ENCODE data around the gene IFNL4.
"Not testable (repeated sequence)": the region's sequence is repeated elsewhere in the genome, so short reads cannot be mapped to it uniquely, and the experiment has no call there.

The IFNL4 gene

GRCh38 chr19:39248806-39249205 is at the start of gene IFNL4:
Gene IFNL4, minus strand, starts transcription at chr19:39248856.
- no peak for DNase-seq

DNA sequence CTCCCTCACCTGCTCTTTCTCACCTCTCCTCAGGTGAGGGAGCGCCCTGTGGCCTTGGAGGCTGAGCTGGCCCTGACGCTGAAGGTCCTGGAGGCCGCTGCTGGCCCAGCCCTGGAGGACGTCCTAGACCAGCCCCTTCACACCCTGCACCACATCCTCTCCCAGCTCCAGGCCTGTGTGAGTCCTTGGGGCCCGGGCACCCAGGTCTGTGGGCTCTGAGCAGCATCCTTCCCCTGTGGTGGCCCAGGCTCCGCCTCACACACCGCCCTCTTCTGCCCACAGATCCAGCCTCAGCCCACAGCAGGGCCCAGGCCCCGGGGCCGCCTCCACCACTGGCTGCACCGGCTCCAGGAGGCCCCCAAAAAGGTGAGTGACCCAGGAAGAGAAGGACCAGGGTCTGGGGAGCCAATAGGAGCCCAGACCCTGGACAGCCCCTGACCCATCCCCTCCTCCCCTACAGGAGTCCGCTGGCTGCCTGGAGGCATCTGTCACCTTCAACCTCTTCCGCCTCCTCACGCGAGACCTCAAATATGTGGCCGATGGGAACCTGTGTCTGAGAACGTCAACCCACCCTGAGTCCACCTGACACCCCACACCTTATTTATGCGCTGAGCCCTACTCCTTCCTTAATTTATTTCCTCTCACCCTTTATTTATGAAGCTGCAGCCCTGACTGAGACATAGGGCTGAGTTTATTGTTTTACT is 49.4 kb upstream of the IFNL4 start:
- no peak for DNase-seq

GRCh38 chr19:39296906-39297305 is 48.2 kb upstream of the IFNL4 start:
- no peak for DNase-seq

- no peak for DNase-seq
Measured at GRCh38 chr19:39296055-39296645, 47.5 kb upstream of the IFNL4 start, which contains the start of gene IFNL1. Gene IFNL1, plus strand, starts transcription at chr19:39296407. Its CDS starts 15 bp downstream, at chr19:39296422.

GRCh38 chr19:39293394-39293793 is 44.7 kb upstream of the IFNL4 start:
- no peak for DNase-seq

- no peak for DNase-seq
Measured at GRCh38 chr19:39284032-39284431, 35.4 kb upstream of the IFNL4 start.

DNA sequence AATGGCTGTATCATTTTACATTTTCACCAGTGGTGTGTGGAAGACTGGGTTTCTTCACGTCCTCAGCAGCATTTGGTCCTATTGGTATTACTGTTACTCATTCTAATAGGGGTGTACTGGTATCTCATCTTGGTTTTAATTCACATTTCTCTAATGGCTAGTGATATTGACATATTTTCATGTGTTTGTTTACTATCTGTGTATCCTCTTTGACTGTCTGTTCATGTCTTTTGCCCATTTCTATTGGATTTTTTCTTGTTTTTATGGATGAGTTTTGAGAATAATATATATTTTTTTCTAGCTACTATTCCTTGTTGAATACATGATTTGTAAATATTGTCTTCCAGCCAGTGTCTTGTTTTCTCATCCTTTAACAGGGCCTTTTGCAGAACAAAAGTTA is 33.4 kb upstream of the IFNL4 start:
- DNase-seq: no peak

DNA sequence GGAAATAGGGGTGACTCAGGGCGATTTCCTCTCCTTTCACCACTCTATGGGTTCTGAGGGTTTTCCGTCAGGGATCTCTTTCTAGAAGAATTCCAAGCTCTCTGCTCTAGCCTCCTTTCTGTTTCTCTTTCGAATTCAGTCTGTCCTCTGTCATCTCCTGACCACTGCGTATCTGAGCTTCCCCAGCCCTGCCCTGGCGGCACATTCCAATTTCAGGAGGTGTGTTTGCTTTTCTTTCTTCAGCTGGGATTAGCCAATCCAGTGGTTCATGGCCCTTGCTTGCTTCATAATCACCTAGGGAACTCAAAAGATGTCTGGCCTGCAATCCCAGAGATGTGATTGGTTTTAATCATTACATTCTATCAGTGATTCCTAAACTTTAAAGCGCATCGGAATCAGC is 28.9 kb upstream of the IFNL4 start:
- no peak for DNase-seq

- DNase-seq: no peak
Measured at GRCh38 chr19:39276740-39277139, 28.1 kb upstream of the IFNL4 start.

GRCh38 chr19:39275578-39275977 is 26.9 kb upstream of the IFNL4 start:
- DNase-seq: no peak

- DNase-seq: not testable (repeated sequence)
Measured at GRCh38 chr19:39273859-39274258, 25.2 kb upstream of the IFNL4 start.

DNA sequence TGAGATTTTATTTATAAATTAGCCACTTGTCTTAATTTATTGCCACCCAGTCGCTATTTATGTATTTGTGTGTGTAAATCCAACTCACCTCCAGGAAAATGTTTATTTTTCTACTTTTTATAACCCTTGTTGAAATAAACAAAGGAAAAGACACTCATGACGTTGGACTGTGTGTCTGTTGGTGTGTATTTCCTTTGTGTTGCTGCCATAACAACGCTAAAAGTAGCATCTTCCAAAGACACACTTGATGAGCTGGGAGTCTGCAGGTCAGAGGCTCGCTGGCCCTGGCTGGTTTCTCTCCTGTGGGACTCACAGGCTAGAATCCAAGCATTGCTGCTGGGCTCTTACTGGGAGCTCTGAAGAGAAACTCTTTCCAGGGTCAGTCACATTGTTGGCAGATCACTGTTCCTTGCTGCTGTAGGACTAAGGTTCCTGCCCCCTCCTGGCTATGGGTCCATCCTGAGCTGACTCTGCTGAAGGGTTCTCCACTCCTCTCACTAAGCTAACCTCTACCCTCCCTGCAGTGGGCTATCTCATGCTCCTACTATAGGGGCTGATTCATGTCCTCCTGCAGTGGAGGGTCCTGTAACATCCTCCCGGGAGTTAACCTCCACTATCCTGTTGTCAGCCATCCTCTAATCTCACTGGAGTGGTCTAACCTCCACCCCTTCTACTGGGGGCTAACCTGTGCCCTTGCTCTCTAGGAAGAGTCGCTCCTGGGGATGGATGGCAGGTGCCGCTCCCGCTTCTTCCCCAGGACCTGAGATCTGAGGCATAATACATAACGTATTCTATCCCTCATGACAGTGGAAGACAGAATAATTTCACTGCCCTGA is 21.6 kb upstream of the IFNL4 start:
- DNase-seq: no peak

- not testable (repeated sequence) for DNase-seq
Measured at GRCh38 chr19:39269369-39269768, 20.7 kb upstream of the IFNL4 start.

DNA sequence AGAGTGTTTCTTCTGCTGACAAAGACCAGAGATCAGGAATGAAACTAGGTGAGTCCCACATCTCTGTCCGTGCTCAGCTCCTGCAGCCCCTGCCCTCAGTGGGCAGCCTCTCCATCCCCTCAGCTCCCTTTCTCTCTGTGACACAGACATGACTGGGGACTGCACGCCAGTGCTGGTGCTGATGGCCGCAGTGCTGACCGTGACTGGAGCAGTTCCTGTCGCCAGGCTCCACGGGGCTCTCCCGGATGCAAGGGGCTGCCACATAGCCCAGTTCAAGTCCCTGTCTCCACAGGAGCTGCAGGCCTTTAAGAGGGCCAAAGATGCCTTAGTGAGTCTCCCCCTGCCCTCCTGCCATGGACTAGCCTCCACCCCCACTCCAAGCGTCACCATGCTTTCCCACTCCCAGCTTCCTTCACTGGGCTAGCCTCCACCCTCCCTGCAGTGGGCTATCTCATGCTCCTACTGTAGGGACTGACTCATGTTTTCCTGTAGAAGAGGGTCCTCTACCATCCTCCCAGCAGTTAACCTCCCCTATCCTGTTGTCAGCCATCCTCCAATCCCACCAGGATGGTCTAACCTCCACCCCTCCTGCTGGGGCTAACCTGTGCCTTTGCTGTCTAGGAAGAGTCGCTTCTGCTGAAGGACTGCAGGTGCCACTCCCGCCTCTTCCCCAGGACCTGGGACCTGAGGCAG is 20.0 kb upstream of the IFNL4 start:
- not testable (repeated sequence) for DNase-seq

- not testable (repeated sequence) for DNase-seq
Measured at GRCh38 chr19:39268085-39268484, 19.4 kb upstream of the IFNL4 start, which contains the start of gene IFNL2. Gene IFNL2, plus strand, starts transcription at chr19:39268396. Its CDS starts 173 bp downstream, at chr19:39268569.

GRCh38 chr19:39265321-39265916 is 16.8 kb upstream of the IFNL4 start:
- no peak for DNase-seq

- no peak for DNase-seq
Measured at GRCh38 chr19:39264306-39265290, 15.9 kb upstream of the IFNL4 start.

- no peak for DNase-seq
Measured at GRCh38 chr19:39263912-39264305, 15.3 kb upstream of the IFNL4 start.

- no peak for DNase-seq
Measured at GRCh38 chr19:39262496-39262895, 13.8 kb upstream of the IFNL4 start.

GRCh38 chr19:39261704-39262103 is 13.0 kb upstream of the IFNL4 start:
- DNase-seq: no peak

- DNase-seq: no peak
Measured at GRCh38 chr19:39257227-39257626, 8.6 kb upstream of the IFNL4 start.

Measured in SHP77 treated with DMSO at 0.1 percent for 48 hours (cell line).